GM12801 (cell line): ENCODE measurements around the gene CDH22.

ENCODE experiments used
- CTCF ChIP-seq: IDR thresholded peaks from one replicate; pipeline ENCODE4 v1.5.1; 2011; ENCODE audit warnings: control low read depth; ENCODE audit not compliant: insufficient read length; ENCODE audit errors: extremely low read depth

Gene CDH22

DNA sequence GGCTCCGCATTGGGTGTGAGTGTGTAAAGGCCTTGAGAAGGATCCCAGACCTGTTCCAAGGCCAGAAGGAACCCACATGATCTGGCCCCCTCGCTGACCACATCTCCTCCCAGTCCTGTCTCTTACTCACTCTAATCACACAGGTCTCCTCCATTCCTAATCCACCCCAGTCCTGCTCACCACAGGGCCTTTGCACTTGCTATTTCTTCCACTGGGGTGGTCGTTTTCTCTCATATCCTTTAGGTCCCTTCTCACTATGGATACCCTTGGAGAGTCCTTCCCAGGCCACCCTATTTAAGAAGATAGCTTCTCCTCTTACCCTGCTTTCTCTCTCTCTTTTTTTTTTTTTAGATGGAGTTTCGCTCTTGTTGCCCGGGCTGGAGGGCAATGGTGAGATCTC, 124.5 kb downstream of the CDH22 start:
- no peak for TF ChIP-seq CTCF

GRCh38 chr20:46182276-46183200, 125.8 kb downstream of the CDH22 start:
- no peak for TF ChIP-seq CTCF

DNA sequence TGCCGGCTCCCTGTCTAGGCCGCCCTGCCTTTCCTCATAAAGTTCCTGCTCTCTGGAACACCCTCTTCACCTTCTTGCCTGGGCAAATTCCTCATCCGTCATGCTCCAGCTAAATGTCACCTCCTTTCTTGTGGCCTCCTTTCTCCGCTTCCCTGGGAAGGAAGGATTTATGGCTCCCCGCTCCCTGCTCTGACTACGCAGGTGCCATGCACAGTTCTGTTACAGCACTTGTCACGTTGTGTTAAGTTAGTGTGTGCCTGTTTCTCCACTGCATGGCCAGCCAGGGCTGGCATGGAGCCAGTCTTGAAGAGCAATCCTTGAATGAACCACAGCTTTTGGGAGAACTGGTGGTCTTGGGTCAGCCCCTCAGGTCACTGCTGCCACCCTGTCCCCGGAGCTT, 128.4 kb downstream of the CDH22 start:
- no peak for TF ChIP-seq CTCF

GRCh38 chr20:46178891-46179290, 129.4 kb downstream of the CDH22 start:
- TF ChIP-seq CTCF: no peak

GRCh38 chr20:46177768-46178167, 130.5 kb downstream of the CDH22 start:
- TF ChIP-seq CTCF: no peak

DNA sequence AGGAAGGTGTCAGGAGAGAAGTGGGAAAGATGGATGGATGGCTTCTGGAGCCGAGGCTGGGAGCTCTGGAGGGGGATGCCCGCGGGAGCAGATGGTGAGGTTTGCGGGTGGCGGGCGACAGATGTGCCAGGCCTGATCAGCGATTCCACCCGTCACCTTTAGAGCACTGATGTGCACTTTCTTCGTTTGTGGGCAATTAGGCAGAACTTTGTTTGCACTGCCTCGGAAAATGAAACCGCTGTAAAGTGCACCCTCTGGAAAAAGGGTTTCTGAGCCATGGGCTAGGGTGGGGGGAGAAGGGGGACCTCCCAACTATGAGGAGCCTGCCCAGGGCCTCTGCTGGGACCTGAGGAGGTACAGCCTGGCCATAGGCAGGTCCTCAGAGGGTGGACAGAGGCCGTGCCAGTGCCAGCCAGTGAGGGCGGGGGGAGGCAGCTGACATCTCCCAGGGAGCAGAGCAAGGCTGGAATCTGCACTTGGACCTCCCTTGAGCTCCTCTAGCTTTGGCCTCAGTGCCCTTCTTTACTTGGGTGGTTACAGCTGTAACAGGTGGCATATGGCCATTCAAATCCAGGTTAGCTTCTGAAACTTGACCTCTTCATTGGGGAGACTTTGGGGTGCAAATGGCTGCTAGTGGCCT, 131.4 kb downstream of the CDH22 start:
- TF ChIP-seq CTCF: no peak

DNA sequence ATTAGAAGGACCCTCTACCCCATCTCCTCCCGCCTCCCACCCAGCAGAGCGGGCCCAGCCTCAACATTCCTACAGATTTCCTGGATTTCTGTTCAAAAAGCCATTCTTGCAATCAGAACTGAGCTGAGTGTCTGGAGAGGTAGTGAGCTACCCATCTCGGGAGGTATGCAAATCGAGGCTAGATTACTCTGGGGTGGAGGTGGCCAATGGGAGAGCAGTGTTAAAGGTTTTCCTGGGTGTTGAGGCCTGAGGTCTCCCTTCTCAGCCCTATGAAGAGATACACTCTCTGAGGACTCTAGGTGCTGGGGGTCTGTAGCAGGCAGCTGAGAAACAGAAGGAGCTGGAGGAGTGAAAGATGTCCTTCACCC, 133.2 kb downstream of the CDH22 start:
- no peak for TF ChIP-seq CTCF
